HG02798 (cell line): ENCODE measurements around the gene FITM2.
"Not testable (repeated sequence)": the region's sequence is repeated elsewhere in the genome, so short reads cannot be mapped to it uniquely, and the experiment has no call there.

Experiments
- ATAC-seq: cut with Tn5 transposase; IDR thresholded peaks from one replicate; pipeline ENCODE4 v1.9.1; 2021; ENCODE audit warnings: mild to moderate bottlenecking; ENCODE audit not compliant: unreplicated experiment, poor library complexity

FITM2 gene

GRCh38 chr20:44334709-44335108 lies 23.7 kb upstream of the FITM2 start:
- no peak for ATAC-seq

- no peak for ATAC-seq
These were observed 23.3 kb upstream of the FITM2 start for GRCh38 chr20:44334306-44334705.

- no peak for ATAC-seq
These were observed 20.2 kb upstream of the FITM2 start for GRCh38 chr20:44331201-44331600.

- no peak for ATAC-seq
These were observed 17.4 kb upstream of the FITM2 start for GRCh38 chr20:44328428-44328827.

DNA sequence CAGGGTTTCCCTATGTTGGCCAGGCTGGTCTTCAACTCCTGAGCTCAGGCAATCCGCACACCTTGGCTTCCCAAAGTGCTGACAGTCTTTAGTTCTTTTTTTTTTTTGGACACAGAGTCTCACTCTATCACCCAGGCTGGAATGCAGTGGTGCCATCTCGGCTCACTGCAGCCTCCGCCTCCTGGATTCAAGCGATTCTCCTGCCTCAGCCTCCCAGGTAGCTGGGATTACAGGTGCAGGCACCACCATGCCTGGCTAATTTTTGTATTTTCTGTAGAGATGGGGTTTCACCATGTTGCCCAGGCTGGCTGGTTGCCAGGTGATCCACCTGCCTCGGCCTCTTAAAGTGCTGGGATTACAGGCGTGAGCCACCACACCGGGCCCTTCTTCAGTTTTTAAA lies 16.7 kb upstream of the FITM2 start:
- ATAC-seq = not testable (repeated sequence)

DNA sequence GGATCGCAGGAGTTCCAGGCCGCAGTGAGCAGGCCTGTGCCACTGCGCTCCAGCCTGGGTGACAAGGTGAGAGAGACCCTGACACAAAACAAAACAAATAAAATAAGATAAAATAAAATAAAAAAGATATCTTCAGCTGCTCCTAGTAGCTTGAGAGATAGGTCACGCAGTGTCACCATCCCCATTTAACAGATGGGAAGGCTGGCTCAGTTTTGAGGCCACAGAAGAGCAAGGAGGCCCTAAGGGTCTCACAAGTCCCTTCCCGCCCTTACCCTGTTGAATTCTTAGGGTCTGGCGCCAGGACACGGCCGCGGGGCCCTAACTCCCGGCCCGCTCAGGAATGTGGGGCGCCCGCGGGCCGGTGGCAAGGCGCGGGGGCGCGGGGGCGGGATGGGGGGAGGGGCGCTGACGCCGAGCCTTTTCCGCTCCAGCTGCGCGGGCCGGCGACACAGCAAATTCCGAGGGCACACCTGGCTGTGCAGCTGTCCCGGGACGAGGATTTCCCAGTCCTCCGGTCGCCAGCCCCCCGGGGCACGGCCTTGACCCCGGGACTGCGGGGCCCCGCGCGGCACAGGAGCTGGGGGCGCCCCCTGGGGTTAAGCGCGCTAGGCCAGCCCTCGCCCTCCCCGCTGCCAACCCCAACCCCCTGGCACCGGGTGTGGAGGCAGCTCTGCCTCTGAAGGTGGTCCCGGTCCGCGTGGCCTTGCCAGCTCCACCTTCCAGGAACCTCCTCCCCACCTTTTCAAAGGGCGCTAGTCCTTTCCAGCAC lies 15.6 kb upstream of the FITM2 start:
- no peak for ATAC-seq

DNA sequence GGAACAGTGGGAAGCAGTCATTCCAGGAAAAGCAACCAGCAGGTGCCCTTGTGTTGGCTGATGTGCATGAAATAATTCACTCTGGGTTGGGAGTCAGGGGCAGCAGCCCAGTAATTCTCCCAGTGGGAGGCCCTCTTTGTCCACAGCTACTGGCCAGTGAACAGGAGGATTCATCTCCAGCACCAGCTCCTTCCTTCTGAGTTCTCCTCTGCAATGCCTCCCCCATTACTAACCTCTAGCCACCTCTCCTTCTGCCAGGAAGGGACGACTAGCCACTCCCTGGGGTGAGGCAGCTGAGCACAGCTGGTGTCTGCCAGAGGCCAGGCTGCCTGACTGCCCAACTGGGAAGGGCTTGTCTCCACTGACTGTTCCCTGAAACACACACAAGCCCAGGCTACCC lies 13.3 kb upstream of the FITM2 start:
- ATAC-seq = no peak

DNA sequence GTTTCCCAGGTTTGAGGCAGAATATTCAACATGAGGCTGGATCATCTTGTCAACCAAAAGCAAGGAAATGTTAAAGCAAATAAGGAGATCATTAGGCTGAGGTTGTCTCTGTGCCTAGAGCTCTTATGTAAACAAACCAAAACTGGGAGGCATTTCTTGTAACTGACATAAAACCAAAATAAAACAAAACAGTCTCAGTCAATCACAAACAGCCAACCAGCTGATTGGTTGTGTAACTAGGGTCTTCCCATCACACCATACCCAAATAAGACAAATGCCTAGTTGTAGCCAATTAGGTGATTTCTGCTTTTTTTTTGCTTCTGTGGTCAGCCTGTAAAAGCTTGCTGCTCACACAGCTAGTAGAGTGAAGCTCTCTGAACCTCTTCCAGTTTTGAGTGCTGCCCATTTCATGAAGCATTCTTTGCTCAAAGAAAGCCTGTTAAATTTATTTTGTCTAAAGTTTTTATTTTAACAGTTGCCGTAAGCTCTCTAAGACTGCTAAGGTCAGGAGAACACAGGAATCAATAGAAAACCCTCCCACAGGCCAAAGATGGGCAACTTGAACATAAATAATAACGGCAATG lies 8.9 kb upstream of the FITM2 start:
- no peak for ATAC-seq

- no peak for ATAC-seq
These were observed 3.9 kb upstream of the FITM2 start for GRCh38 chr20:44314870-44315269.

- peak; percentile 2 for ATAC-seq
These were observed 989 bp downstream of the FITM2 start for GRCh38 chr20:44309763-44310663.

GRCh38 chr20:44306927-44307326 lies 4.1 kb downstream of the FITM2 start:
- ATAC-seq = no peak

- ATAC-seq = no peak
These were observed 6.6 kb downstream of the FITM2 start for GRCh38 chr20:44304383-44304782.

- ATAC-seq = no peak
These were observed 8.3 kb downstream of the FITM2 start for GRCh38 chr20:44302736-44303135.

GRCh38 chr20:44302026-44302669 lies 8.9 kb downstream of the FITM2 start:
- no peak for ATAC-seq

DNA sequence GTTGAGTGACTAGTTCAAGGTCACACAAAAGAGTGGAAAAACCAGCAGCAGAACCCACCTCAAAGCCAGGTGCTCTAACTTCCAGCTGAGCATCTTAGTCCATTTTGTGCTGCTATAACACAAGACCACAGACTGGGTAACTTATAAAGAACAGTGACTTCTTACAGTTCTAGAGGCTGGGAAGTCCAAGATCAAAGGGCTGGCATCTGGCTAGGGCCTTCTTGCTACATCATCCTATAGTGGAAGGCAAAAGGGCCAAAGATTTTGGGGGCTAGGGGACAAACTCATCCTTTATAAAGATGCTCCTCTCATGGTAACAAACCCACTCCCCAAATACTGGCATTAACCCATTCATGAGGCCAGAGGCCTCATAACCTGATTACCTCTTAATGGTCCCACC lies 9.7 kb downstream of the FITM2 start:
- ATAC-seq = no peak

GRCh38 chr20:44299011-44299535 lies 11.9 kb downstream of the FITM2 start:
- not testable (repeated sequence) for ATAC-seq

DNA sequence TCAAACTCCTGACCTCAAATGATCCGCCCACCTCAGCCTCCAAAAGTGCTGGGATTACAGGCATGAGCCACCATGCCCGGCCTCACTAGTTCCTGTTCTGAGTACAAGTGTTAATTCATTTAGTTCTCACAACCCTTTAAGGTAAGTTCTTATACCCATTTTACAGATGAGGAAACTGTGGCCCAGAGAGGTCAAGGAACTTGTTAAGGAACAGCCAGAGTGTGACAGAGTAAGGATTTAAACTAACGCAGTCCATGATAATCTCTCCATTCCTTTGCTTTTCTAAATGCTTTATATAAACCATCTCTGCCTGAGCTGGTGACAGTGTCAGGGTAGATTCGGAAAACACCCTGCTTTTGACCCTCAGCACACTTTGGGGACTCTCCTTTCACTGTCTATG lies 13.3 kb downstream of the FITM2 start:
- ATAC-seq = no peak

GRCh38 chr20:44296011-44296410 lies 15.0 kb downstream of the FITM2 start:
- ATAC-seq = no peak

DNA sequence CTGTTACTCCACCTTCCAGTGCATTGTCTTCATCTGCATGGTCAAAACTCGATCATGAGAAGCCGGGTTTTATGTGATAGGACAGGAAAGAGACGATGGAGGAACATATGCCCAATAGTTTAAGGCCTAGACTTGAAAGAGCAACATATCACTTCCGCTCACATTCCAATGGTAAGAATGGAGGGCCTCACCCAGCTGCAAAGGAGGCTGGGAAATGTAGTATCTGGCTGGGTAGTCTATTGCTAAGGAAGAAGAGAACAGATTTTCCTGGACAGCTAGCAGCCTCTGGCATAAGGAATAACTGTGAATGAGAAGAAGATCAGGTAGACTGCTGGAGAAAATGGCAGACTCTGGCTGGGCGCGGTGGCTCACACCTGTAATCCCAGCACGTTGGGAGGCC lies 19.2 kb downstream of the FITM2 start:
- ATAC-seq = no peak

DNA sequence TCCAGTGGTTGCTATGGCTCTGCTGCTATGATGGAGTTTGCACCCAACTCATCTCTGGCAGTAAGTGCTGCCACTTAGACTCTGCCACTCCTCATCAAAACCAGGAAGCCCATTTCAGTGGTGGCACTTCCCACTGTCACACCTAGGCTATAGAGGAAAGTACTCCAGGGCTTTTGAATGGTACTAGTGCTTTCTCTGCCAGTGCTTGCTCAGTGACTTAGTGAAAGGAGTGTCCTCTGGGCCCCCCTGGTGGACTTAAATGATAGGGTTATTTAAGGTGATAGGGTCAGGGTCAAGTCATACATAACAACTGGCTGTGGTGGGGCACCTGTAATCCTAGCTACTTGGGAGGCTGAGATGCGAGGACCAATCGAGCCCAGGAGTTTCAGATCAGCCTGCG lies 22.8 kb downstream of the FITM2 start:
- no peak for ATAC-seq
